Trophoblast cell (in vitro differentiated cells and primary cell): ENCODE results near the gene STAT5A.

Source experiments
- DNase-seq, 2 donors: peaks; one replicate each; pipeline ENCODE4 v3.0.0-alpha.2; 2016
- H2AFZ ChIP-seq: 2 replicates; pipeline ENCODE4 v1.6.1; 2013; ENCODE audit warnings: low read length, moderate library complexity, mild to moderate bottlenecking; ENCODE audit not compliant: insufficient read depth, poor library complexity
- H2AK5ac ChIP-seq: 2 replicates; pipeline ENCODE4 v1.6.1; 2013; ENCODE audit warnings: mild to moderate bottlenecking, low read length
- H2BK120ac ChIP-seq: 2 replicates; pipeline ENCODE4 v1.6.1; 2013; ENCODE audit warnings: low read length, mild to moderate bottlenecking, moderate library complexity; ENCODE audit not compliant: insufficient read depth, poor library complexity
- H2BK12ac ChIP-seq: 2 replicates; pipeline ENCODE4 v1.6.1; 2013; ENCODE audit warnings: mild to moderate bottlenecking, low read length, moderate library complexity
- H2BK5ac ChIP-seq: 2 replicates; pipeline ENCODE4 v1.6.1; 2013; ENCODE audit warnings: low read length, low read depth, moderate library complexity, mild to moderate bottlenecking; ENCODE audit not compliant: poor library complexity
- H3K14ac ChIP-seq: 2 replicates; pipeline ENCODE4 v1.6.1; 2013; ENCODE audit warnings: mild to moderate bottlenecking, low read length
- H3K18ac ChIP-seq: 2 replicates; pipeline ENCODE4 v1.6.1; 2013; ENCODE audit warnings: mild to moderate bottlenecking, low read length
- H3K23ac ChIP-seq: 2 replicates; pipeline ENCODE4 v1.6.1; 2013; ENCODE audit warnings: low read length
- H3K27ac ChIP-seq: 2 replicates; pipeline ENCODE4 v1.5.1; 2013; ENCODE audit warnings: low read depth, mild to moderate bottlenecking, inconsistent platforms, low read length, moderate library complexity
- H3K27me3 ChIP-seq: 2 replicates; pipeline ENCODE4 v1.6.1; 2013; ENCODE audit warnings: inconsistent platforms, mild to moderate bottlenecking, low read length, moderate library complexity; ENCODE audit not compliant: insufficient read depth
- H3K36me3 ChIP-seq, 2 experiments: 1 replicate in 1 of 2; 2 replicates in 1 of 2; pipeline ENCODE4 v1.6.1; 2013; ENCODE audit warnings: low read length in 2 of 2, mild to moderate bottlenecking in 2 of 2, moderate library complexity in 1 of 2; ENCODE audit not compliant: insufficient read depth in 2 of 2, control insufficient read depth in 1 of 2
- H3K4ac ChIP-seq: 2 replicates; pipeline ENCODE4 v1.6.1; 2013; ENCODE audit warnings: low read depth, mild to moderate bottlenecking, low read length, moderate library complexity
- H3K4me1 ChIP-seq, 2 experiments: 1 replicate in 1 of 2; 2 replicates in 1 of 2; pipeline ENCODE4 v1.6.1; 2013; ENCODE audit warnings: low read length in 2 of 2, mild to moderate bottlenecking in 2 of 2, moderate library complexity in 1 of 2; ENCODE audit not compliant: insufficient read depth in 2 of 2, control insufficient read depth in 1 of 2
- H3K4me2 ChIP-seq: 2 replicates; pipeline ENCODE4 v1.6.1; 2013; ENCODE audit warnings: inconsistent platforms, mild to moderate bottlenecking, low read length, moderate library complexity
- H3K4me3 ChIP-seq: 2 replicates; pipeline ENCODE4 v1.5.1; 2013; ENCODE audit warnings: mild to moderate bottlenecking, low read depth, low read length, inconsistent platforms
- H3K79me1 ChIP-seq: one replicate; pipeline ENCODE4 v1.6.1; 2013; ENCODE audit warnings: low read length
- H3K79me2 ChIP-seq: 2 replicates; pipeline ENCODE4 v1.6.1; 2013; ENCODE audit warnings: low read length, mild to moderate bottlenecking; ENCODE audit not compliant: control insufficient read depth, insufficient read depth, poor library complexity
- H3K9ac ChIP-seq: 2 replicates; pipeline ENCODE4 v1.6.1; 2013; ENCODE audit warnings: mild to moderate bottlenecking, low read length
- H3K9me3 ChIP-seq: 2 replicates; pipeline ENCODE4 v1.6.1; 2013; ENCODE audit warnings: low read depth, mild to moderate bottlenecking, control low read depth, inconsistent platforms, low read length; ENCODE audit not compliant: insufficient read depth
- H4K12ac ChIP-seq: 2 replicates; pipeline ENCODE4 v1.6.1; 2013; ENCODE audit warnings: low read depth, mild to moderate bottlenecking, low read length, moderate library complexity
- H4K8ac ChIP-seq: 2 replicates; pipeline ENCODE4 v1.6.1; 2013; ENCODE audit warnings: low read depth, mild to moderate bottlenecking, low read length, moderate library complexity
- H4K91ac ChIP-seq: one replicate; pipeline ENCODE4 v1.6.1; 2013; ENCODE audit warnings: low read depth, mild to moderate bottlenecking, low read length, moderate library complexity
- WGBS: extraction: QIAGEN DNeasy Blood & Tissue Kit; methylation state at CpG from one replicate; pipeline ENCODE4 v1.1.7; 2013; ENCODE audit warnings: missing lambda C conversion rate; ENCODE audit not compliant: insufficient read length, insufficient coverage; ENCODE audit errors: extremely low coverage; 5-methylcytosine and 5-hydroxymethylcytosine counted together

The STAT5A gene

DNA sequence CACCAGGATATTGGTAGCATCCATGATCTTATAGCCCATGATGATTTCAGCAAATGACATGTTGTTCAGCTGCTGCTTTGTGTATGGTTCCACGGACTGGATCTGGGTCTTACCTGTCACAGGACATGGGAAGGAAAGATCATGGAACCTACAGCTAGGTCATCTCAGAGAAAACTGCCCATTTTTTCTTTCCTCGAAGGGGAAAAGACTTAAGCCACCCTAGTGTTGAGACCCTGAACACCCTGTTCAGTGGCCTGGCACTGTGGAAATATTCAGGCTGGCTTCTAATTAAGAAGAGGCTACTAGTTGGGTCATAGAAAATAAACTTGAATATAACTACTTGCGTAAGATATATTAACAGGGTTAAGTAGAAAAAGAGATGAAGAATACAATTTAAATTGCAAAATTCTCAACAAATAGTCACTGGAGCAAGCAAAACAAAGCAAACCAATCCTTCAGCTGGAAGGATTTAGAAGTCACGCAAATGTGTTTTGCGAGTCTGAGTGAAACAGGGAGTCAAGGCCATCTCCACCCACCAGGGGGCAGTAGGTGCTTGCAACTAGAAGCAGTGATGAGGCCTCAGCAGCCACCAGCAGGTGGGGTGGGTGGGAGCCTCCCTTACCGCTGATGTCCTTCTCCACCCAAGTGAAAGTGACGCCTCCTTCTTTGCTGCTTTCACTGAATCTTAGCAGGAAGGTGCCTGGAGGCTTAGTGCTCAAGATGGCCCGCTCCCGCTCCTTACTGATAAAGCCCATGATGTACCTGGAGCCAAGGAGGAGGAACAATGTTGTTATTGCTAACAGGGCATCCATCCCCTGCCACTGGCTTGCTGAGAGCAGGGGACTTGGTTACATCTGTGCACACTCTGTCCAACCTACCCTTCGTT is 34.3 kb downstream of the STAT5A start:
- Histone ChIP-seq H3K9ac (no peak overlapping the region), H3K4me3 (no peak overlapping the region), H2AK5ac (no peak overlapping the region), H3K27me3 (no peaks in the 10 kb centered on the region), H4K8ac (no peak overlapping the region), H4K12ac (no peak overlapping the region), H3K79me1 (no peaks in the 10 kb centered on the region), H3K4me1 (peaks cover 3 to 8% of the 10 kb centered on the region in 2 experiments), H4K91ac (no peak overlapping the region), H2BK5ac (no peak overlapping the region), H3K4ac (no peak overlapping the region), H2BK120ac (no peak overlapping the region), H2BK12ac (no peak overlapping the region), H3K14ac (no peak overlapping the region), H2AFZ (no peak overlapping the region), H3K23ac (no peak overlapping the region), H3K79me2 (no peaks in the 10 kb centered on the region), H3K4me2 (no peak overlapping the region), H3K27ac (no peak overlapping the region), H3K9me3 (no peaks in the 10 kb centered on the region), H3K18ac (no peak overlapping the region), H3K36me3 (peaks cover 13 to 25% of the 10 kb centered on the region in 2 experiments)
- DNase-seq, result peak; percentile 90 to 99
- WGBS, result no CpG with 5 or more reads among the region's 10 CpGs

DNA sequence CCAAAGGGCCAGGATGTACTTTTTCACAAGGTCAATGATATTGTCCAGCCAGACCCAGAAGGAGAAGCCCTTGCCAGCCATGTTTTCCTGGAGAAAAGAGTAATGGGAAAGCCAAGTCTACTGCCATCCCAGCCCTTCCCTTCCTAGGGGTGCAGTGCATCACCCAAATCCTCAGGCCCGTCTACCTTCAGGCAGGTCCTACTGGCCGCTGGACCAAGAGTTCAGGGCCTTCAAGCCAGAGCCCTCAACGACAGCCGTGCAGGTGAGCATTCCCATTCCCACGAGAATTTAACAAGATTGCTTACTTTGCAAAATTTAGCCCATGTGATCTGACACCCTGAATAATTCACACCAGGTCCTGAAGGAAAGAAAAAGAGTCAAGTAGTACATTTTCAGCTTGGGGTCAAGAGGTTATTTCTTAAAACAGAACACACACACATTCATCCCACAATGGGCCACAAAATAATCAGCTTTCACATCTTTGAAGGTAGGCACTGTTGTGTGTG is 35.0 kb downstream of the STAT5A start:
- no CpG with 5 or more reads among the region's 5 CpGs for WGBS
- no peak overlapping the region for H4K12ac ChIP-seq
- no peaks in the 10 kb centered on the region for H3K27me3 ChIP-seq
- no peak overlapping the region for H3K4ac ChIP-seq
- DNase-seq, result no peak
- H3K36me3 ChIP-seq, result peaks cover 13 to 25% of the 10 kb centered on the region in 2 experiments
- no peak overlapping the region for H3K9ac ChIP-seq
- H3K79me1 ChIP-seq, result no peaks in the 10 kb centered on the region
- no peak overlapping the region for H3K18ac ChIP-seq
- H3K14ac ChIP-seq, result no peak overlapping the region
- no peak overlapping the region for H2BK120ac ChIP-seq
- H2BK12ac ChIP-seq, result no peak overlapping the region
- H2AFZ ChIP-seq, result no peak overlapping the region
- peaks cover 3 to 8% of the 10 kb centered on the region in 2 experiments for H3K4me1 ChIP-seq
- H3K27ac ChIP-seq, result no peak overlapping the region
- no peak overlapping the region for H3K4me2 ChIP-seq
- H3K4me3 ChIP-seq, result no peak overlapping the region
- no peak overlapping the region for H2BK5ac ChIP-seq
- no peak overlapping the region for H3K23ac ChIP-seq
- no peak overlapping the region for H4K91ac ChIP-seq
- H3K9me3 ChIP-seq, result no peaks in the 10 kb centered on the region
- H4K8ac ChIP-seq, result no peak overlapping the region
- H3K79me2 ChIP-seq, result no peaks in the 10 kb centered on the region
- no peak overlapping the region for H2AK5ac ChIP-seq

DNA sequence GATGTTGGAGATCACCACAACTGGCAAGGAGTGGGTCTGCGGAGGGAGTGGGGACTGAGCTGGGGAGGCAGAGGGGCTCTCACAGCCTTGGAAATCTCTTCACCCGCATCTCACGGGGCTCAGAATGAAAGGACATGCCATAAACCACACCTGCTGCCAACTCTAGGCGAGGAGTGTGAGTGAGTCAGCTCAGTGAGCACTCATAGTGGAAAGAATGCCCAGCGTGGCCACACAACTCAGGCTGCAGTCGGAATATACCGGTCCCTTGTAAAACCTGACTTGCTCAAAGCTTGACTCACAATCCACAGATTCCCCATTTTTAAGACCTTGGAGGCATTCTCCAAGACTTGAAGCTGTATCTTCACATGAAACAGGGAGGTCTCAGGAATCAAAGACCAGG is 36.7 kb downstream of the STAT5A start:
- no peak overlapping the region for H3K9ac ChIP-seq
- peak; percentile 96 to 97 for DNase-seq
- no peak overlapping the region for H3K4me3 ChIP-seq
- H3K27me3 ChIP-seq, result no peaks in the 10 kb centered on the region
- no peak overlapping the region for H3K4me2 ChIP-seq
- no peak overlapping the region for H4K8ac ChIP-seq
- H3K4me1 ChIP-seq, result peaks cover 3 to 6% of the 10 kb centered on the region in 2 experiments
- H3K79me1 ChIP-seq, result no peaks in the 10 kb centered on the region
- no peak overlapping the region for H2BK120ac ChIP-seq
- H2AK5ac ChIP-seq, result no peak overlapping the region
- no peaks in the 10 kb centered on the region for H3K9me3 ChIP-seq
- WGBS, result no CpG with 5 or more reads among the region's 7 CpGs
- no peak overlapping the region for H3K14ac ChIP-seq
- no peak overlapping the region for H3K23ac ChIP-seq
- H3K4ac ChIP-seq, result no peak overlapping the region
- no peaks in the 10 kb centered on the region for H3K79me2 ChIP-seq
- no peak overlapping the region for H4K12ac ChIP-seq
- H2BK12ac ChIP-seq, result no peak overlapping the region
- no peak overlapping the region for H3K18ac ChIP-seq
- no peak overlapping the region for H4K91ac ChIP-seq
- H2AFZ ChIP-seq, result no peak overlapping the region
- no peak overlapping the region for H2BK5ac ChIP-seq
- no peak overlapping the region for H3K27ac ChIP-seq
- H3K36me3 ChIP-seq, result peaks cover 12 to 27% of the 10 kb centered on the region in 2 experiments

DNA sequence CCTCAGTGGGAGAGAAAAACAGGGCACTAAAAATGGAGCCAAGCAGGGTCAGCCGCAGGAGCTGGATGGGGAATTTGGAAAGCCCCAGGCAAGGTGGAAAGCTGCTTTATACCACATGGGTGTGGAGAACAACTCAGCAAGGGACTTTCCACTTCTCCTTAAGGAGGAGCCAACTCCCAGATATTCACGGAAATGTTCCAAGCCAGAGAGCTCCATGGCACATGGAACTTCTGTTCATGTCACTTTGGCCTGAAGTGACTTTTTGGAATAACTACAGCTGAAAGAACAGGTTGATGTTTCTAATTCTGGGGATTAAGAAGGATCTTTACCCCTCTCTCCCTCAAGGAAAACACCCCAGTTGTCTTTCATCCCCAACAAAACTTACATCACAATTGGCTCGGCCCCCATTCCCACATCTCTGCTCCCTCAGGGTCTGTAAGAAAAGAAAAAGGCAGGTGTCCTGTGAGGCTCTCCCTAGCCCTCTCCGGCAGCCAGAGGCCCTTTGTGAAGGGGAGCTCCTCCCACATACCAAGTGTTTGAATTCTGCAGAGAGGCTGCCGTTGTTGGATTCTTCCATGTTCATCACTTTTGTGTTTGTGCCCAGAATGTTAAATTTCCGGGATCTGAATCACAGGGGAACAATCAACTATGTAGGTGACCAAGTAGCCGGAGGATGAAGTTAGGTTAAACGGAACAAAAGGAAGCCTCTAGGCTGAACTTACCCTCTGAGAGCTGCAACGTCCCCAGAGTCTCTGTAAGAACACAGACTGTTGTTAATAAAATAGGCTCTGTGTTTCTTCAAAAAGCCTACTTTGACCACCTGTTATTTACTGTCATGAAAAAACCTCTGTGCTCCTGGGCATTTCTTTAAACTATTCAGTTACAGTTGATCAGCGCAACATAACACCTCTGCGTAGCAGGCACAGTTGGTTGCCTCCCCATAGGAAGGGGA is 41.0 kb downstream of the STAT5A start:
- H3K9me3 ChIP-seq, result no peaks in the 10 kb centered on the region
- peaks cover 3 to 5% of the 10 kb centered on the region in 2 experiments for H3K4me1 ChIP-seq
- H4K91ac ChIP-seq, result no peak overlapping the region
- H2BK120ac ChIP-seq, result no peak overlapping the region
- no peak overlapping the region for H2BK12ac ChIP-seq
- H2AFZ ChIP-seq, result no peak overlapping the region
- H4K8ac ChIP-seq, result no peak overlapping the region
- peaks cover 24 to 26% of the 10 kb centered on the region in 2 experiments for H3K36me3 ChIP-seq
- H3K23ac ChIP-seq, result no peak overlapping the region
- no peaks in the 10 kb centered on the region for H3K79me1 ChIP-seq
- peak overlapping the region; percentile 24 for H3K4me2 ChIP-seq
- DNase-seq, result peak; percentile 54 to 62
- H3K14ac ChIP-seq, result no peak overlapping the region
- H4K12ac ChIP-seq, result no peak overlapping the region
- no peaks in the 10 kb centered on the region for H3K27me3 ChIP-seq
- no peak overlapping the region for H3K4me3 ChIP-seq
- no peak overlapping the region for H3K18ac ChIP-seq
- H2BK5ac ChIP-seq, result no peak overlapping the region
- no peak overlapping the region for H3K9ac ChIP-seq
- WGBS, result no CpG with 5 or more reads among the region's 11 CpGs
- no peak overlapping the region for H2AK5ac ChIP-seq
- H3K79me2 ChIP-seq, result no peaks in the 10 kb centered on the region
- peak overlapping the region; percentile 45 for H3K27ac ChIP-seq
- no peak overlapping the region for H3K4ac ChIP-seq
